ENCODE results near the gene APLP2.

GRCh38 chr11:130144861-130145281 is 75.2 kb downstream of the APLP2 start:
- TF ChIP-seq, protein P1, sequence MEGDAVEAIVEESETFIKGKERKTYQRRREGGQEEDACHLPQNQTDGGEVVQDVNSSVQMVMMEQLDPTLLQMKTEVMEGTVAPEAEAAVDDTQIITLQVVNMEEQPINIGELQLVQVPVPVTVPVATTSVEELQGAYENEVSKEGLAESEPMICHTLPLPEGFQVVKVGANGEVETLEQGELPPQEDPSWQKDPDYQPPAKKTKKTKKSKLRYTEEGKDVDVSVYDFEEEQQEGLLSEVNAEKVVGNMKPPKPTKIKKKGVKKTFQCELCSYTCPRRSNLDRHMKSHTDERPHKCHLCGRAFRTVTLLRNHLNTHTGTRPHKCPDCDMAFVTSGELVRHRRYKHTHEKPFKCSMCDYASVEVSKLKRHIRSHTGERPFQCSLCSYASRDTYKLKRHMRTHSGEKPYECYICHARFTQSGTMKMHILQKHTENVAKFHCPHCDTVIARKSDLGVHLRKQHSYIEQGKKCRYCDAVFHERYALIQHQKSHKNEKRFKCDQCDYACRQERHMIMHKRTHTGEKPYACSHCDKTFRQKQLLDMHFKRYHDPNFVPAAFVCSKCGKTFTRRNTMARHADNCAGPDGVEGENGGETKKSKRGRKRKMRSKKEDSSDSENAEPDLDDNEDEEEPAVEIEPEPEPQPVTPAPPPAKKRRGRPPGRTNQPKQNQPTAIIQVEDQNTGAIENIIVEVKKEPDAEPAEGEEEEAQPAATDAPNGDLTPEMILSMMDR (IDR thresholded peaks at IDR 0.05; ENCODE audit: low read depth, low read length) = no peak
- no peak for TF ChIP-seq POLR2A (IDR thresholded peaks at IDR 0.05; ENCODE audit: extremely low read depth, insufficient read length)
- TF ChIP-seq, protein P2, sequence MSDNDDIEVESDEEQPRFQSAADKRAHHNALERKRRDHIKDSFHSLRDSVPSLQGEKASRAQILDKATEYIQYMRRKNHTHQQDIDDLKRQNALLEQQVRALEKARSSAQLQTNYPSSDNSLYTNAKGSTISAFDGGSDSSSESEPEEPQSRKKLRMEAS (IDR thresholded peaks at IDR 0.05; ENCODE audit: low read depth, low read length) = no peak
